ENCODE results near the gene GRM7.

Gene GRM7

DNA sequence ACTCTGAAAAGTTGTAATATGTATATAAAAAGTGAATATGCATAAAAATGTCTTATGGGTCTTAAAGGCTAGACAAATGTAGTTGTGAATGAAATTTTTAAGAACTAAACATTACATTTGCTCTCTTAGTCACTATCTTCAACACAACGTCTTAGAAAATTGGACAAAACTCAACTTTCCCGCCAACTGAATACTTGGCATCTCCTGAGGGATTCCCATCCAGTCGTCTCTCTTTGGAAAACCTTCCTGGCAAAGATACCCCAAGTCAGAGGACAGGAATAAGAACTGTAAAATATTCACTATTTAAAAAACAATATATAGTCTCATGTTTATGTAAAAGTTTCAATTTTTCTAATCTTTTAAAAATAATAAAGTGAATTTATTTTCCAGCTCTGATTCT, 354.8 kb downstream of the GRM7 start:
- Histone ChIP-seq H3K4me1 (ENCODE audit: control insufficient read depth, insufficient read depth, low read length, poor library complexity, severe bottlenecking) (no peaks in the 10 kb centered on the region), H3K4me3 (ENCODE audit: extremely low read depth, insufficient read depth, low read length, poor library complexity, severe bottlenecking) (no peak overlapping the region), H3K36me3 (ENCODE audit: control insufficient read depth, insufficient read depth, low read length) (no peaks in the 10 kb centered on the region), H3K9me3 (ENCODE audit: control insufficient read depth, low read length) (no peaks in the 10 kb centered on the region), H3K27ac (ENCODE audit: low read depth, low read length, severe bottlenecking) (no peak overlapping the region)
- WGBS, 2 experiments (ENCODE audit: insufficient coverage in 2 of 2): 100% methylated on average over 1 of the region's 3 CpGs; no CpG with 5 or more reads in 1 of the 2 experiments

GRCh38 chr3:7226393-7226792, 365.5 kb downstream of the GRM7 start:
- Histone ChIP-seq H3K27ac (ENCODE audit: low read depth, low read length, severe bottlenecking) (no peak overlapping the region), H3K36me3 (ENCODE audit: control insufficient read depth, insufficient read depth, low read length) (no peaks in the 10 kb centered on the region), H3K9me3 (ENCODE audit: control insufficient read depth, low read length) (no peaks in the 10 kb centered on the region), H3K4me3 (ENCODE audit: extremely low read depth, insufficient read depth, low read length, poor library complexity, severe bottlenecking) (no peak overlapping the region), H3K4me1 (ENCODE audit: control insufficient read depth, insufficient read depth, low read length, poor library complexity, severe bottlenecking) (no peaks in the 10 kb centered on the region)
- 92 to 100% methylated on average over 2 to 4 of the region's 4 CpGs for WGBS, 2 experiments (ENCODE audit: insufficient coverage in 2 of 2)

DNA sequence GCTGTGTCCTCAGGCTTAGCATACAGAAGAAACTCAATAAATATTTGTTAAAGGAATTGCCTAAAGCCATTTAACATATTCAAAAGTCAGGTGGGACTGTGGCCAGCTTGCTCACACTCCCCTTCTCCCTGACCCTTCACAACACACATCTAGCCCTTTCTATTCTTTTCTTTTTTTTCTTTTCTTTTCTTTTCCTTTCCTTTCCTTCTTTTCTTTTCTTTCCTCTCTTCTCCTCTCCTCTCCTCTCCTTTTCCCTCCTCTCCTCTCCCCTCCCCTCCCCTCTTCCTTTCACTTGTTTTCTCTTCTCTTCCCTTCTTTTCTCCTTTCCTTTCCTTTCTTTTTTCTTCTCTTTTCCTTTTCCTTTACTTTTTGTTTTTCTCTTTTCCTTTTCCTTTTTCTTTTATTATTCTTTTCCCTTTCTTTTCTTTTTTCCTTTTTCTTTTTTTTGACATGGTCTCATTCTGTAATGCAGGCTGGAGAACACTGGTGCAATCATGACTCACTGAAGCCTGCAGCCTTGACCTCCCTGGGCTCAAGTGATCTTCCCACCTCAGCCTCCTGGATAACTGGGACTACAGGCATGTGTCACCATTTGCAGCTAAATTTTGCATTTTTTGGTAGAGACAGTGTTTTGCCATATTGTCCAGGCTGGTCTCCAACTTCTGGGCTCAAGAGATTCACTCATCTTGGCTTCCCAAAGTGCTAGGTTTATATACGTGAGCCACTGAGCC, 377.8 kb downstream of the GRM7 start:
- Histone ChIP-seq H3K9me3 (ENCODE audit: control insufficient read depth, low read length) (no peaks in the 10 kb centered on the region), H3K4me3 (ENCODE audit: extremely low read depth, insufficient read depth, low read length, poor library complexity, severe bottlenecking) (no peak overlapping the region), H3K27ac (ENCODE audit: low read depth, low read length, severe bottlenecking) (no peak overlapping the region), H3K36me3 (ENCODE audit: control insufficient read depth, insufficient read depth, low read length) (no peaks in the 10 kb centered on the region), H3K4me1 (ENCODE audit: control insufficient read depth, insufficient read depth, low read length, poor library complexity, severe bottlenecking) (no peaks in the 10 kb centered on the region)
- WGBS, 2 experiments (ENCODE audit: insufficient coverage in 2 of 2): 100% methylated on average over 1 of the region's 1 CpG; no CpG with 5 or more reads in 1 of the 2 experiments

DNA sequence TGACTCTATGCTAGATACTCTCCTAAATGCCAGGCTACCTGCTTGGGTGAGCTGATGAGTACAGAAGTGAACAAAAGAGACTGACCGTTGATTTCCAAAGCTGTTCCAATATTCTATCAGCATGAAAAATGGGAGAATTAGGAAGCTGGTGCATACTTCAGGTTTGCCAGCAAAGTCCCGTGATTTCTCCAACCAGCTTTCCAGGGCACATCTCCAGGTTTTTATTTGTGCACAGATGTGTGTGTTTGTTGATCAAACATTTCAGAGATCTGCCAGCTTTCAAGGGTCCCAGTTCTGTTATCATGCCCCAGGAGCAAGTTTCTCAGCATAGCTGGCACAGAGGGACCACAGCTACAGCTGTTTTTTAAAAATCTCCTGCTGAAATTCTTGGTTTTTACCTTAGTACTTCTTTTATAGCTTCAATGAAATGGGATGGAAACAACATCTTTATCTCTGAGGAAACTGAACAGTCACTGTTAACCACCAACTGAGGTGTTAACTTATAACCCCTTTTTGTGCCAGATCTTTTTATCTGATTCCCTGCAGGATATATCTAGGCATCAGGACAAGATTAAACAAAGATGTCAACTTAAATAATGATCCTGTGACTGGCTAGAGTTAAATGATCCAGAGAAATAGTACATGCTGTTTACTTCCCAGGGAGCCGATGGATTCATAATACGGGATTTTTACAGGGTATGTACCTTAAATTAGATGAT, 380.8 kb downstream of the GRM7 start:
- Histone ChIP-seq H3K4me1 (ENCODE audit: control insufficient read depth, insufficient read depth, low read length, poor library complexity, severe bottlenecking) (no peaks in the 10 kb centered on the region), H3K4me3 (ENCODE audit: extremely low read depth, insufficient read depth, low read length, poor library complexity, severe bottlenecking) (no peak overlapping the region), H3K9me3 (ENCODE audit: control insufficient read depth, low read length) (no peaks in the 10 kb centered on the region), H3K36me3 (ENCODE audit: control insufficient read depth, insufficient read depth, low read length) (no peaks in the 10 kb centered on the region), H3K27ac (ENCODE audit: low read depth, low read length, severe bottlenecking) (no peak overlapping the region)
- 88 to 95% methylated on average over 2 of the region's 4 CpGs for whole genome bisulfite sequencing, 2 experiments (ENCODE audit: insufficient coverage in 2 of 2)

GRCh38 chr3:7242303-7242635, 381.4 kb downstream of the GRM7 start:
- no peaks in the 10 kb centered on the region for H3K9me3 ChIP-seq (ENCODE audit: control insufficient read depth, low read length)
- H3K27ac ChIP-seq (ENCODE audit: low read depth, low read length, severe bottlenecking): no peak overlapping the region
- no peaks in the 10 kb centered on the region for H3K36me3 ChIP-seq (ENCODE audit: control insufficient read depth, insufficient read depth, low read length)
- no peaks in the 10 kb centered on the region for H3K4me1 ChIP-seq (ENCODE audit: control insufficient read depth, insufficient read depth, low read length, poor library complexity, severe bottlenecking)
- H3K4me3 ChIP-seq (ENCODE audit: extremely low read depth, insufficient read depth, low read length, poor library complexity, severe bottlenecking): no peak overlapping the region

DNA sequence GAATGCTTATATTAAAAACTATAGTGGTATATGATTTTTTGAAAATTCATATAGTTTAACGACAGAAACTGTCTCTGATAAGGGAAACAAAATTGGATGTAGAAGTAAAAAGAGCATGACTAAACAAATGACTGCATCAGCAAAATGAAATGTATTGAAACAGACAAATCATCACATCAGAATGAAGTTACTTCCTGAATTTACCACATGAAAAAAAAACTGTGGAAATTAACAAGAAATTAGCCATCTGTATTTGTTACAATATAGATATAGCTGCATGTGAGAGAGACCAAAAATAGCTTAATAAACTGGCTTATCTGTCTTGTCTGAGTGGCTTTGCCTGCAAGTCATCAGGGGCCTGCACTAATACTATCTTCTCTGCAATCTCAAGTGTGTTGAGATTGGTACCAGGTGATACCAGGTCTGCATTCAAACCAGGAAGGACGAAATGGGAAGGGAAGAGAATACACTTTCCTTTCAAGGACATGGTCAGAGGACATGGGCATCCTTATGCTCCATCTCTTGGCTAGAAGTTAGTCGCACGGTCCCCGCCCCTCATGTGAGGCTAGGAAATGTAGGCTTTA, 388.7 kb downstream of the GRM7 start:
- no peak overlapping the region for H3K27ac ChIP-seq (ENCODE audit: low read depth, low read length, severe bottlenecking)
- no peaks in the 10 kb centered on the region for H3K4me1 ChIP-seq (ENCODE audit: control insufficient read depth, insufficient read depth, low read length, poor library complexity, severe bottlenecking)
- H3K9me3 ChIP-seq (ENCODE audit: control insufficient read depth, low read length): no peaks in the 10 kb centered on the region
- no peak overlapping the region for H3K4me3 ChIP-seq (ENCODE audit: extremely low read depth, insufficient read depth, low read length, poor library complexity, severe bottlenecking)
- H3K36me3 ChIP-seq (ENCODE audit: control insufficient read depth, insufficient read depth, low read length): no peaks in the 10 kb centered on the region
- 94% methylated on average over 2 of the region's 5 CpGs; no CpG with 5 or more reads in 1 of the 2 experiments for WGBS, 2 experiments (ENCODE audit: insufficient coverage in 2 of 2)

DNA sequence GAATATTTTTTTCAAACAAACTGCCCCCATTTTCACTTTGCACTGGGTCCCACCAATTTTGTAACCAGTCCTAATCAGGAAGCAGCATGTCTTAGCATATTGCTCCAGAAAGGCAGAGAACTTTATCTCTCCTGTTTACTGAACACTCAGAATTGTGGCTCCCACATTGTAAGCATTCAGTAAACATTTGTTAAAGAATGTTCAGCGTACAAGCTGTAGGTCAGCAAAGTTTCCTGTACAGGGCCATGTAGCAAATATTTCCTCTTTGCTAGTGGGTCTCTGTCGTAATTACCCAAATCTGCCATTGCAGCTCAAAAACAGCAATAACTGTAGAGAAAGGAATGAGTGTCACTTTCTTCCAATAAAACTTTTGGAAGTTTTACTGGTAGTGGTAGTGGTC, 393.3 kb downstream of the GRM7 start:
- H3K27ac ChIP-seq (ENCODE audit: low read depth, low read length, severe bottlenecking): no peak overlapping the region
- no peak overlapping the region for H3K4me3 ChIP-seq (ENCODE audit: extremely low read depth, insufficient read depth, low read length, poor library complexity, severe bottlenecking)
- H3K4me1 ChIP-seq (ENCODE audit: control insufficient read depth, insufficient read depth, low read length, poor library complexity, severe bottlenecking): no peaks in the 10 kb centered on the region
- 100% methylated on average over 1 of the region's 2 CpGs for WGBS, 2 experiments (ENCODE audit: insufficient coverage in 2 of 2)
- no peaks in the 10 kb centered on the region for H3K36me3 ChIP-seq (ENCODE audit: control insufficient read depth, insufficient read depth, low read length)
- no peaks in the 10 kb centered on the region for H3K9me3 ChIP-seq (ENCODE audit: control insufficient read depth, low read length)

- Histone ChIP-seq H3K4me1 (ENCODE audit: control insufficient read depth, insufficient read depth, low read length, poor library complexity, severe bottlenecking) (no peaks in the 10 kb centered on the region), H3K4me3 (ENCODE audit: extremely low read depth, insufficient read depth, low read length, poor library complexity, severe bottlenecking) (no peak overlapping the region), H3K9me3 (ENCODE audit: control insufficient read depth, low read length) (no peaks in the 10 kb centered on the region), H3K27ac (ENCODE audit: low read depth, low read length, severe bottlenecking) (no peak overlapping the region), H3K36me3 (ENCODE audit: control insufficient read depth, insufficient read depth, low read length) (no peaks in the 10 kb centered on the region)
- 60 to 88% methylated on average over 1 of the region's 1 CpG for WGBS, 2 experiments (ENCODE audit: insufficient coverage in 2 of 2)
Observed at GRCh38 chr3:7260975-7261374, 400.1 kb downstream of the GRM7 start.

- peaks cover 9% of the 10 kb centered on the region for H3K9me3 ChIP-seq (ENCODE audit: control insufficient read depth, low read length)
- 89 to 90% methylated on average over 10 to 11 of the region's 13 CpGs for WGBS, 2 experiments (ENCODE audit: insufficient coverage in 2 of 2)
- H3K36me3 ChIP-seq (ENCODE audit: control insufficient read depth, insufficient read depth, low read length): no peaks in the 10 kb centered on the region
- no peak overlapping the region for H3K4me3 ChIP-seq (ENCODE audit: extremely low read depth, insufficient read depth, low read length, poor library complexity, severe bottlenecking)
- no peak overlapping the region for H3K27ac ChIP-seq (ENCODE audit: low read depth, low read length, severe bottlenecking)
- no peaks in the 10 kb centered on the region for H3K4me1 ChIP-seq (ENCODE audit: control insufficient read depth, insufficient read depth, low read length, poor library complexity, severe bottlenecking)
Observed at GRCh38 chr3:7263347-7264195, 402.7 kb downstream of the GRM7 start.

DNA sequence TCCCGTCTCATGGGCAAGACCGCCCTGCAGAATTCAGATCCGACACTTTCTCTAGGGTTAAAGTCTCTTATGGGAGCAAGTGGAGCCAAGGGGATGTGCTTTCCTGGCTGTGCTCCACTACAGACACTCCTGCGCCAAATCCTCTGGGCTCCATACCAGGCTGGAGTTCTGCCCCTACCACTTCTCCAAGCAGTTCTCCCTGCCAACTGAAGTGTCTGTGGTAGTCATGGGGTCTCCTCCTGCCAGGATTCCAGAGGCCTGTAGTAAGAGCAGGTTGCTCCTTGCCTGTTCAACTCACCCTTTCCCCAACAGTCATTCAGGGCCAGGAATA, 403.2 kb downstream of the GRM7 start:
- 91 to 95% methylated on average over 3 of the region's 4 CpGs for WGBS, 2 experiments (ENCODE audit: insufficient coverage in 2 of 2)
- Histone ChIP-seq H3K27ac (ENCODE audit: low read depth, low read length, severe bottlenecking) (no peak overlapping the region), H3K36me3 (ENCODE audit: control insufficient read depth, insufficient read depth, low read length) (no peaks in the 10 kb centered on the region), H3K4me1 (ENCODE audit: control insufficient read depth, insufficient read depth, low read length, poor library complexity, severe bottlenecking) (no peaks in the 10 kb centered on the region), H3K4me3 (ENCODE audit: extremely low read depth, insufficient read depth, low read length, poor library complexity, severe bottlenecking) (no peak overlapping the region), H3K9me3 (ENCODE audit: control insufficient read depth, low read length) (peaks cover 9% of the 10 kb centered on the region)
